ENCODE data around the gene SLC9A3.

The SLC9A3 gene

GRCh38 chr5:538801-539468 lies 14.7 kb upstream of the SLC9A3 start:
- Histone ChIP-seq H3K4me3 (ENCODE audit: low read depth in 1 of 2, low read length in 2 of 2) (no peak overlapping the region), H3K9ac (ENCODE audit: low read depth in 1 of 2, low read length in 2 of 2) (no peak overlapping the region), H3K27me3 (ENCODE audit: control insufficient read depth in 1 of 2, insufficient read depth in 2 of 2, low read length in 2 of 2) (peaks cover 20 to 24% of the 10 kb centered on the region in 2 donors), H3K9me3 (ENCODE audit: control insufficient read depth in 1 of 2, low read length in 2 of 2) (no peaks in the 10 kb centered on the region), H3K4me1 (ENCODE audit: control insufficient read depth in 1 of 2, insufficient read depth in 2 of 2, low read length in 2 of 2) (peaks cover 18 to 21% of the 10 kb centered on the region in 2 donors), H3K36me3 (ENCODE audit: control insufficient read depth in 1 of 2, insufficient read depth in 2 of 2, low read length in 2 of 2) (no peaks in the 10 kb centered on the region), H3K27ac (ENCODE audit: low read depth, low read length) (no peak overlapping the region)

GRCh38 chr5:538271-538771 lies 14.1 kb upstream of the SLC9A3 start:
- Histone ChIP-seq H3K4me3 (ENCODE audit: low read depth in 1 of 2, low read length in 2 of 2) (no peak overlapping the region), H3K27me3 (ENCODE audit: control insufficient read depth in 1 of 2, insufficient read depth in 2 of 2, low read length in 2 of 2) (peaks cover 25 to 26% of the 10 kb centered on the region in 2 donors), H3K36me3 (ENCODE audit: control insufficient read depth in 1 of 2, insufficient read depth in 2 of 2, low read length in 2 of 2) (no peaks in the 10 kb centered on the region), H3K27ac (ENCODE audit: low read depth, low read length) (no peak overlapping the region), H3K9ac (ENCODE audit: low read depth in 1 of 2, low read length in 2 of 2) (no peak overlapping the region), H3K9me3 (ENCODE audit: control insufficient read depth in 1 of 2, low read length in 2 of 2) (no peaks in the 10 kb centered on the region), H3K4me1 (ENCODE audit: control insufficient read depth in 1 of 2, insufficient read depth in 2 of 2, low read length in 2 of 2) (peaks cover 13 to 16% of the 10 kb centered on the region in 2 donors)

- H3K9me3 ChIP-seq (ENCODE audit: control insufficient read depth in 1 of 2, low read length in 2 of 2), result no peaks in the 10 kb centered on the region
Measured at GRCh38 chr5:537621-538071, 13.4 kb upstream of the SLC9A3 start.

GRCh38 chr5:537098-537497 lies 12.8 kb upstream of the SLC9A3 start:
- Histone ChIP-seq H3K36me3 (ENCODE audit: control insufficient read depth in 1 of 2, insufficient read depth in 2 of 2, low read length in 2 of 2) (no peaks in the 10 kb centered on the region), H3K27me3 (ENCODE audit: control insufficient read depth in 1 of 2, insufficient read depth in 2 of 2, low read length in 2 of 2) (peaks cover 25 to 36% of the 10 kb centered on the region in 2 donors), H3K4me3 (ENCODE audit: low read depth in 1 of 2, low read length in 2 of 2) (no peak overlapping the region), H3K27ac (ENCODE audit: low read depth, low read length) (no peak overlapping the region), H3K9me3 (ENCODE audit: control insufficient read depth in 1 of 2, low read length in 2 of 2) (no peaks in the 10 kb centered on the region), H3K9ac (ENCODE audit: low read depth in 1 of 2, low read length in 2 of 2) (no peak overlapping the region), H3K4me1 (ENCODE audit: control insufficient read depth in 1 of 2, insufficient read depth in 2 of 2, low read length in 2 of 2) (peaks cover 13 to 15% of the 10 kb centered on the region in 2 donors)

More at GRCh38 chr5:537621-538071, 13.4 kb upstream of the SLC9A3 start:
- Histone ChIP-seq H3K27ac (ENCODE audit: low read depth, low read length) (no peak overlapping the region), H3K4me3 (ENCODE audit: low read depth in 1 of 2, low read length in 2 of 2) (no peak overlapping the region), H3K4me1 (ENCODE audit: control insufficient read depth in 1 of 2, insufficient read depth in 2 of 2, low read length in 2 of 2) (peaks cover 13 to 15% of the 10 kb centered on the region in 2 donors), H3K9ac (ENCODE audit: low read depth in 1 of 2, low read length in 2 of 2) (no peak overlapping the region), H3K27me3 (ENCODE audit: control insufficient read depth in 1 of 2, insufficient read depth in 2 of 2, low read length in 2 of 2) (peaks cover 25 to 31% of the 10 kb centered on the region in 2 donors), H3K36me3 (ENCODE audit: control insufficient read depth in 1 of 2, insufficient read depth in 2 of 2, low read length in 2 of 2) (no peaks in the 10 kb centered on the region)

DNA sequence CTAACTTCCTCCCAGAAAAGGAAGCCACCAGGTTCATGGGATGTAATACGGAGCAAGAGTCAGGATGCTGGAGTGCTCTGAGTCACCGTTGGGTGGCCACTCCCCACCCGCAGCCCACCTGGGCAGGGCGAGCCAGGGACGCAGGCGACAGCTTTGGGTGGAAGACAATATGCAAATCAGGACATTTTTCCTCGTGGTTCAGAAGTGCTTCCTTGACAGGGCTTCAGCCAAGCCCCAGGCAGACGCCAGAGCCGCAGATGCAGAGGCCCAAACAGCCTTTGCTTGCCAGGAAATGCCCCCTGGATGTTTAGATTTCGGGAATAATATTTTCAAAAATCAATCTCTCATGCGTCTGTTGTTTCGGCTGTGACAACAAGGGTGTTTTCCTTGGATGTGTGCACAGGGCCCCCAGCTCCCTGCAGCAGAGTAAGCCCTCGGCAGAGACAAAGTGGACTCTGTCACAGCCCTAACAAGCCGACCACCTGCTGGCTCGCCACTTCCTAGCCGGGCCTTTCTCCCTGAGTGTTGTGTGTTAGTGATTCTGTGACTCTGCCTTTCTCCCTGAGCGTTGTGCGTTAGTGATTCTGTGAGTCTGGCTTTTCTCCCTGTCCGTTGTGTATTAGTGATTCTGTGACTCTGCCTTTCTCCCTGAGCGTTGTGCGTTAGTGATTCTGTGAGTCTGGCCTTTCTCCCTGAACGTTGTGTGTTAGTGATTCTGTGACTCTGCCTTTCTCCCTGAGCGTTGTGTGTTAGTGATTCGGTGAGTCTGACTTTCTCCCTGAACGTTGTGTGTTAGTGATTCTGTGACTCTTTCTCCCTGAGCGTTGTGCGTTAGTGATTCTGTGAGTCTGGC lies 11.8 kb upstream of the SLC9A3 start:
- Histone ChIP-seq H3K9ac (ENCODE audit: low read depth in 1 of 2, low read length in 2 of 2) (no peak overlapping the region), H3K9me3 (ENCODE audit: control insufficient read depth in 1 of 2, low read length in 2 of 2) (no peaks in the 10 kb centered on the region), H3K4me1 (ENCODE audit: control insufficient read depth in 1 of 2, insufficient read depth in 2 of 2, low read length in 2 of 2) (peaks cover 13 to 15% of the 10 kb centered on the region in 2 donors), H3K36me3 (ENCODE audit: control insufficient read depth in 1 of 2, insufficient read depth in 2 of 2, low read length in 2 of 2) (no peaks in the 10 kb centered on the region), H3K27ac (ENCODE audit: low read depth, low read length) (no peak overlapping the region), H3K27me3 (ENCODE audit: control insufficient read depth in 1 of 2, insufficient read depth in 2 of 2, low read length in 2 of 2) (peaks cover 27 to 42% of the 10 kb centered on the region in 2 donors), H3K4me3 (ENCODE audit: low read depth in 1 of 2, low read length in 2 of 2) (no peak overlapping the region)

- Histone ChIP-seq H3K36me3 (ENCODE audit: control insufficient read depth in 1 of 2, insufficient read depth in 2 of 2, low read length in 2 of 2) (no peaks in the 10 kb centered on the region), H3K4me1 (ENCODE audit: control insufficient read depth in 1 of 2, insufficient read depth in 2 of 2, low read length in 2 of 2) (peaks cover 7 to 8% of the 10 kb centered on the region in 2 donors), H3K4me3 (ENCODE audit: low read depth in 1 of 2, low read length in 2 of 2) (no peak overlapping the region), H3K27ac (ENCODE audit: low read depth, low read length) (no peak overlapping the region), H3K9ac (ENCODE audit: low read depth in 1 of 2, low read length in 2 of 2) (no peak overlapping the region), H3K9me3 (ENCODE audit: control insufficient read depth in 1 of 2, low read length in 2 of 2) (no peaks in the 10 kb centered on the region), H3K27me3 (ENCODE audit: control insufficient read depth in 1 of 2, insufficient read depth in 2 of 2, low read length in 2 of 2) (peaks cover 37 to 48% of the 10 kb centered on the region in 2 donors)
Measured at GRCh38 chr5:534743-535671, 10.8 kb upstream of the SLC9A3 start.

GRCh38 chr5:533955-534742 lies 9.9 kb upstream of the SLC9A3 start:
- no peak overlapping the region for H3K4me3 ChIP-seq (ENCODE audit: low read depth in 1 of 2, low read length in 2 of 2)
- no peaks in the 10 kb centered on the region for H3K36me3 ChIP-seq (ENCODE audit: control insufficient read depth in 1 of 2, insufficient read depth in 2 of 2, low read length in 2 of 2)
- H3K27ac ChIP-seq (ENCODE audit: low read depth, low read length), result no peak overlapping the region
- peaks cover 34 to 47% of the 10 kb centered on the region in 2 donors for H3K27me3 ChIP-seq (ENCODE audit: control insufficient read depth in 1 of 2, insufficient read depth in 2 of 2, low read length in 2 of 2)
- H3K4me1 ChIP-seq (ENCODE audit: control insufficient read depth in 1 of 2, insufficient read depth in 2 of 2, low read length in 2 of 2), result peaks cover 0 to under 1% of the 10 kb centered on the region in 2 donors
- no peaks in the 10 kb centered on the region for H3K9me3 ChIP-seq (ENCODE audit: control insufficient read depth in 1 of 2, low read length in 2 of 2)
- H3K9ac ChIP-seq (ENCODE audit: low read depth in 1 of 2, low read length in 2 of 2), result no peak overlapping the region

DNA sequence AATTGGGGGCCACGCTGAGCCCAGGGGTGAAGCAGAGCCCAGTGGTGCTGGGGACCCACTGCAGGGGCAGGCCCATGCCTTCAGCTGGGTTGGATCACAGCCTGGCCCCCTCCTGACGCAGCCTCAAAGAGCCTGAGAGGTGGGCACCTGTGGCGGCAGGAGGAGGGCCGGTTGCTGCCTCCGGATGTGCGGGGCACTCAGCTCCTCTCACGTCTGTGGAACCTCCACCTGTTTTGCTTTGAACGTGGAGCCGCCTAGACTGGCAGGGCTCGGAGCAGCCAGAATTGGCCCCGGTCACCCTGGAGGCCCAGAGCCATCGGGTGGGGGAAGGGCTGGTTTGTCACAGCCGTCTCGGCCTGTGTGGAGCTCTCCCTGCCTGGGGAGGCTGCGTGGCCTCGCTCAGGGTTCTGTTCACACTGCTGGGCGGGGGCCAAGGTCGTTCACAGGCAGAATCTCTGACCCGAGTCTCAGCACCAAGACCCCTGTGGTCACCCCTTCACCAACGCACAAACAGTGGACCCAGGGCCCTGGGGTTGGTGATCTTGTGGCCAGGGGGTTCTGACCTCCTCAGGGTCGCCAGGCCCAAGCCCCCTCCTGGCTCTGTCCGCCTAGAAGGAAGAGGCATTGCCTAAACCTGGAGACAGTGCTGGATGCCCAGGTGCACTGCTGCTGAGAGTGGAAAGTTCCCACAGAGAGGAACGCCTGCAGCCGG lies 9.2 kb upstream of the SLC9A3 start:
- Histone ChIP-seq H3K4me3 (ENCODE audit: low read depth in 1 of 2, low read length in 2 of 2) (no peak overlapping the region), H3K27ac (ENCODE audit: low read depth, low read length) (no peak overlapping the region), H3K4me1 (ENCODE audit: control insufficient read depth in 1 of 2, insufficient read depth in 2 of 2, low read length in 2 of 2) (peaks cover 0 to 4% of the 10 kb centered on the region in 2 donors), H3K27me3 (ENCODE audit: control insufficient read depth in 1 of 2, insufficient read depth in 2 of 2, low read length in 2 of 2) (peaks cover 33 to 47% of the 10 kb centered on the region in 2 donors), H3K9ac (ENCODE audit: low read depth in 1 of 2, low read length in 2 of 2) (no peak overlapping the region), H3K36me3 (ENCODE audit: control insufficient read depth in 1 of 2, insufficient read depth in 2 of 2, low read length in 2 of 2) (no peaks in the 10 kb centered on the region), H3K9me3 (ENCODE audit: control insufficient read depth in 1 of 2, low read length in 2 of 2) (no peaks in the 10 kb centered on the region)

Measured in duodenal mucosa (tissue), 2 donors.